ENCODE data around the gene FOXD2.

Gene FOXD2

GRCh38 chr1:47479664-47480063 is 41.8 kb downstream of the FOXD2 start:
- TF ChIP-seq CTCF (IDR thresholded peaks at IDR 0.05; ENCODE audit: low read depth, low read length, missing control alignments): no peak

DNA sequence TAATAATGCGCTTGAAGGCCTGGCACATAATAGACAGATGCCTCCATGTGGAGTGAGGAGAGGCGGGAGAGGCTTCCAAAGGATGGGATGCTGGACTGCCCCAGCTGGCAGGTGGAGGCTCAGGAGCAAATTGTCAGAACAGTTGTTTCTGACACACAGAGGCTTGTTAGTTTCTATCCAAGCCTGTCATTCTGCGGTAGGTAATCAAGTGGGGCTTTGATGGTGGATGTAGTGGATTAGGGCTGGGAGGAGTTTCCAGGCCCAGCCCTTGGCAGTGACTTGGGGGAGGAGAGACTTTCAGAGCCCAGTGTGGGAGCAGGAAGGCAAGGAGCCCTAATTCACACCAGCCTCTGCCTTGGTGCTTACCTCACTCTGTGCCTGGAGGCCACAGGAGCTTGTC is 44.1 kb downstream of the FOXD2 start:
- Histone ChIP-seq H3K4me3 (ENCODE audit: low read depth, low read length) (no peak overlapping the region), H3K27ac (no peak overlapping the region), H3K36me3 (replicated peaks) (no peaks in the 10 kb centered on the region), H3K27me3 (replicated peaks) (peaks cover 2% of the 10 kb centered on the region)
- no peak for TF ChIP-seq CTCF (IDR thresholded peaks at IDR 0.05; ENCODE audit: low read depth, low read length, missing control alignments)
- no peak for DNase-seq
- in situ Hi-C loops (cut with HindIII; ENCODE audit: low pct_ligation_motif_present, low sequenced_read_pairs): no loop called here

More at GRCh38 chr1:47479664-47480063, 41.8 kb downstream of the FOXD2 start:
- Histone ChIP-seq H3K36me3 (replicated peaks) (no peaks in the 10 kb centered on the region), H3K27ac (no peak overlapping the region), H3K27me3 (replicated peaks) (peaks cover 2% of the 10 kb centered on the region), H3K4me3 (ENCODE audit: low read depth, low read length) (no peak overlapping the region)
- in situ Hi-C loops (cut with HindIII; ENCODE audit: low pct_ligation_motif_present, low sequenced_read_pairs): no loop called here
- DNase-seq: no peak

DNA sequence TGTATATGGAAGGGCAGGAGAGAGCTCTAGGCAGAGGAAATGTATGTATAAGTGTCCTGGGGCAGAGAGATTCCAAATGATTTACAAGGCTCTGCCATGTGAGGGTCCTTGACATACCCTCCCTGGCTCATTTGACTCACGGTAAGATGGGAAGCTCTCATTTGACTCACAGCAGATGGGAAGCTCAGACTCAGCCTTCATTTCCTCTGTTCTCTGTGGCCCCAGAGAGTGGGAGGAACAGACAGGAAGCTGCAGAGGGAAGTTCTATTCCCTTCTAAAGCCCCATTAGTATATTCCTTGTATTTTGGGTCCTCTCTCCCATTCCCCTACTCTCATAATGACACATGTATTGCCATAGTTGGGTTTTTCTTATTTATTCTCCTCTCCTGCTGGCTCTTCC is 44.9 kb downstream of the FOXD2 start:
- DNase-seq: no peak
- in situ Hi-C loops (cut with HindIII; ENCODE audit: low pct_ligation_motif_present, low sequenced_read_pairs): no loop called here

DNA sequence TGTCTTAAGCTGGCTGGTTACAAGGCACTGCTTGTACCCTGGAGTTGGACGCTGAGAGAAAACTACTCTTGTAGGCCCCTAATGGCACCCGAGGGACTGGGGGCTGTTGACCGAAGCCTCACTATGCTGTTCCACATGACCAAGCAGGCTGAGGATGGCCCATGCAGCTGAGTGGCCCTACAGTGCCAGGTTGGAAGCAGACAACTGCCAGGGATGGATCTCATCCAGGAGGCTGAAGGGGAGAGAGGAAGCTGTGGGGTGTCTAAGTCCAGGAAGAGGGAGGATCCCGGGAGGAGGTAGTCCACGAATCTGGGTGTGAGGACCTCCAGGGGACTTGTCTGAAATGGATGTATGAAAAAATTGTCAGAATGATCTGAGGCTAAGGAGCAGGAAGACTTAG is 45.8 kb downstream of the FOXD2 start:
- Histone ChIP-seq H3K27me3 (replicated peaks) (peaks cover 2% of the 10 kb centered on the region), H3K4me3 (ENCODE audit: low read depth, low read length) (no peak overlapping the region), H3K27ac (no peak overlapping the region), H3K36me3 (replicated peaks) (no peaks in the 10 kb centered on the region)
- DNase-seq: no peak
- in situ Hi-C loops (cut with HindIII; ENCODE audit: low pct_ligation_motif_present, low sequenced_read_pairs): no loop called here
- no peak for TF ChIP-seq CTCF (IDR thresholded peaks at IDR 0.05; ENCODE audit: low read depth, low read length, missing control alignments)

More for the DNA sequence above, 44.9 kb downstream of the FOXD2 start:
- no peak for TF ChIP-seq CTCF (IDR thresholded peaks at IDR 0.05; ENCODE audit: low read depth, low read length, missing control alignments)
- no peak overlapping the region for H3K4me3 ChIP-seq (ENCODE audit: low read depth, low read length)
- no peaks in the 10 kb centered on the region for H3K36me3 ChIP-seq (replicated peaks)
- no peak overlapping the region for H3K27ac ChIP-seq
- peaks cover 2% of the 10 kb centered on the region for H3K27me3 ChIP-seq (replicated peaks)

DNA sequence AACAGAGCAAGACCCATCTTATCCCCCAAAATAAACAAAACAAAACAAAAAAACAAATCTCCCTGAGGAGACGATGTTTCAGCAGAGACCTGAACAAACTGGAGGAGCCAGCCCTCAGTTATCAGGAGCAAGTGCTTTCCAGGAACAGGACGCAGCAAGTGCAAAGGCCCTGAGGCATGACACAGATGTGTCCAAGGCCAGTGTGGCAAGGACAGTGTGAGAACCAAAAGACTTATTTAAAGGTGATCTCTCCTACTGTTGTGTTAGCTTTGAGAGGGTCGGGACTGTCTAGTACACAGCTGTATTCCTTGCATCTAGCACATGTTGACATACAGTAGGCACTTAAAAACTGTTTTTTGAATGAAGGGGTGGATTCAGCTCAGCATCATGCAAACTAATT is 48.0 kb downstream of the FOXD2 start:
- Histone ChIP-seq H3K4me3 (ENCODE audit: low read depth, low read length) (no peak overlapping the region), H3K36me3 (replicated peaks) (no peaks in the 10 kb centered on the region), H3K27me3 (replicated peaks) (peaks cover under 1% of the 10 kb centered on the region), H3K27ac (no peak overlapping the region)
- TF ChIP-seq CTCF (IDR thresholded peaks at IDR 0.05; ENCODE audit: low read depth, low read length, missing control alignments): no peak
- DNase-seq: no peak
- in situ Hi-C loops (cut with HindIII; ENCODE audit: low pct_ligation_motif_present, low sequenced_read_pairs): no loop called here

DNA sequence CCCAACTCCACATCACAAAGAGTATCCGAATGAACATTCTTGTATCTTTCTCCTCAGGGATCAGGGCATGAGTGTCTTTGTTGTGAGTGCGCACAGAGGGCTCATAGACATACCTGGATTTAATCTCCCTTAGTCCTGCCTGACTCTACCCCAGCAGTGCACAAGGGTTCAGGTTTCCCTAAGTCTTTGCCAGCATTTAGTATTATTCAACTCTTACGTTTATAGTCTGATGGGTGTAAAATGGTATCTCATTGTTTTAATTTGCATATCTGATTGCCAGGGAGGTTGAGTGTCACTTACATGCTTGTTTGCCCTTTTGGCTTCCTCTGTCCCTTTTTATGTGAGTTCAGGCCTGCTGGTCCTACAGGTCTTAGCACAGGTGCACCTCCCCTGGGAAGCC is 49.5 kb downstream of the FOXD2 start:
- in situ Hi-C loops (cut with HindIII; ENCODE audit: low pct_ligation_motif_present, low sequenced_read_pairs): no loop called here
- Histone ChIP-seq H3K27me3 (replicated peaks) (no peaks in the 10 kb centered on the region), H3K4me3 (ENCODE audit: low read depth, low read length) (no peak overlapping the region), H3K36me3 (replicated peaks) (no peaks in the 10 kb centered on the region), H3K27ac (no peak overlapping the region)
- no peak for TF ChIP-seq CTCF (IDR thresholded peaks at IDR 0.05; ENCODE audit: low read depth, low read length, missing control alignments)
- no peak for DNase-seq

Data from brain microvascular endothelial cell (primary cell).